Stimulated activated CD4-positive, alpha-beta T cell treated with anti-CD3 and anti-CD28 coated beads, TNF-alpha, amount 100 ng/mL, for 48 hours (primary cell): ENCODE data around the gene C2orf78.
A peak's percentile ranks its signal among the peaks of the same experiment; 100 is the strongest.
"Not testable (repeated sequence)": the region's sequence is repeated elsewhere in the genome, so short reads cannot be mapped to it uniquely, and the experiment has no call there.

Experiments used
- DNase-seq, 3 donors: peaks; one replicate each; pipeline ENCODE4 v3.0.0-alpha.2; 2020; ENCODE audit warnings: low read depth in 3 of 3

The C2orf78 gene

GRCh38 chr2:73783883-73784282, at the start of gene C2orf78:
TSS of gene C2orf78 (plus strand) at chr2:73784183. CDS start at chr2:73784310, 127 bp downstream.
- DNase-seq, result not testable (repeated sequence)

GRCh38 chr2:73736378-73736777, 47.6 kb upstream of the C2orf78 start:
- no peak for DNase-seq

- peak; percentile 88 to 97 (median 94) for DNase-seq
Observed at GRCh38 chr2:73736855-73737779, 46.9 kb upstream of the C2orf78 start, which contains the start of gene TPRKB. TSS of gene TPRKB (minus strand) at chr2:73737345. CDS start at chr2:73734569, 2,776 bp downstream.

GRCh38 chr2:73739101-73739500, 44.9 kb upstream of the C2orf78 start:
- DNase-seq, result no peak

GRCh38 chr2:73740767-73741166, 43.2 kb upstream of the C2orf78 start:
- DNase-seq, result no peak

- no peak for DNase-seq
Observed at GRCh38 chr2:73746015-73746876, 37.7 kb upstream of the C2orf78 start.

GRCh38 chr2:73746877-73747208, 37.1 kb upstream of the C2orf78 start:
- DNase-seq, result no peak

GRCh38 chr2:73749314-73749713, 34.7 kb upstream of the C2orf78 start:
- no peak for DNase-seq

GRCh38 chr2:73754332-73754731, 29.7 kb upstream of the C2orf78 start:
- DNase-seq, result not testable (repeated sequence)

GRCh38 chr2:73759285-73759764, 24.7 kb upstream of the C2orf78 start:
- DNase-seq, result no peak

- no peak for DNase-seq
Observed at GRCh38 chr2:73759904-73760303, 24.1 kb upstream of the C2orf78 start.

GRCh38 chr2:73762571-73762970, 21.4 kb upstream of the C2orf78 start:
- DNase-seq, result no peak

GRCh38 chr2:73764945-73765344, 19.0 kb upstream of the C2orf78 start:
- DNase-seq, result no peak

GRCh38 chr2:73766349-73766748, 17.6 kb upstream of the C2orf78 start:
- no peak for DNase-seq

GRCh38 chr2:73766994-73767393, 17.0 kb upstream of the C2orf78 start:
- DNase-seq, result no peak

- DNase-seq, result no peak
Observed at GRCh38 chr2:73770725-73771124, 13.3 kb upstream of the C2orf78 start.

- DNase-seq, result no peak
Observed at GRCh38 chr2:73772819-73773218, 11.2 kb upstream of the C2orf78 start.

GRCh38 chr2:73776381-73776780, 7.6 kb upstream of the C2orf78 start:
- DNase-seq, result no peak

GRCh38 chr2:73776869-73777519, 7.0 kb upstream of the C2orf78 start:
- no peak for DNase-seq

- not testable (repeated sequence) for DNase-seq
Observed at GRCh38 chr2:73778867-73779466, 5.0 kb upstream of the C2orf78 start.

GRCh38 chr2:73779467-73780236, 4.3 kb upstream of the C2orf78 start, which contains the start of gene DUSP11:
TSS of gene DUSP11 (minus strand) at chr2:73780103. CDS start at chr2:73779974, 129 bp downstream.
- DNase-seq, result peak; percentile 89 to 94 (median 94)
